Loucy (cell line): ENCODE data around the gene FGF9.

Experiments used
- H2AFZ ChIP-seq: fragments of 200-600 bp; sonication (generic); 2 replicates; pipeline ENCODE4 v1.6.0; 2016; ENCODE audit warnings: antibody characterized with exemption, mild to moderate bottlenecking, low read length, moderate library complexity
- H3F3A ChIP-seq: fragments of 200-600 bp; 2 replicates; pipeline ENCODE4 v1.6.0; 2016; ENCODE audit warnings: antibody characterized with exemption, low read depth, mild to moderate bottlenecking
- H3K27me3 ChIP-seq: fragments of 200-600 bp; sonication (generic); 2 replicates; pipeline ENCODE4 v1.6.1; 2014; ENCODE audit warnings: low read length, mild to moderate bottlenecking; ENCODE audit not compliant: insufficient read depth, poor library complexity, severe bottlenecking
- H3K36me3 ChIP-seq: fragments of 200-600 bp; sonication (generic); 2 replicates; pipeline ENCODE4 v1.6.1; 2016; ENCODE audit warnings: low read length; ENCODE audit not compliant: insufficient read depth
- H3K4me1 ChIP-seq: fragments of 200-600 bp; sonication (generic); 2 replicates; pipeline ENCODE4 v1.5.1; 2014; ENCODE audit warnings: low read length, mild to moderate bottlenecking; ENCODE audit not compliant: insufficient read depth, poor library complexity, severe bottlenecking
- H3K4me2 ChIP-seq: fragments of 200-600 bp; sonication (generic); 2 replicates; pipeline ENCODE4 v1.6.0; 2014; ENCODE audit warnings: antibody characterized with exemption, low read length, low read depth, mild to moderate bottlenecking; ENCODE audit not compliant: poor library complexity, severe bottlenecking
- H3K4me3 ChIP-seq: fragments of 200-600 bp; sonication (generic); 2 replicates; pipeline ENCODE4 v1.5.1; 2014; ENCODE audit warnings: low read length, mild to moderate bottlenecking, mixed read lengths; ENCODE audit not compliant: poor library complexity, severe bottlenecking
- H3K79me2 ChIP-seq: fragments of 200-600 bp; sonication (generic); 2 replicates; pipeline ENCODE4 v1.6.1; 2014; ENCODE audit warnings: low read length; ENCODE audit not compliant: insufficient read depth
- H3K9ac ChIP-seq: fragments of 200-600 bp; sonication (generic); 2 replicates; pipeline ENCODE4 v1.6.0; 2014; ENCODE audit warnings: mild to moderate bottlenecking, low read depth, low read length, moderate library complexity; ENCODE audit not compliant: poor library complexity, severe bottlenecking
- H3K9me2 ChIP-seq: fragments of 200-600 bp; sonication (generic); replicated peaks from 2 replicates; pipeline ENCODE4 v1.6.1; 2016; ENCODE audit warnings: low read depth, low read length, mixed read lengths
- H3K9me3 ChIP-seq: fragments of 200-600 bp; sonication (generic); 2 replicates; pipeline ENCODE4 v1.6.1; 2014; ENCODE audit warnings: mild to moderate bottlenecking, antibody characterized with exemption, low read length, low read depth; ENCODE audit not compliant: insufficient read depth
- H4K20me1 ChIP-seq: fragments of 200-600 bp; sonication (generic); 2 replicates; pipeline ENCODE4 v1.6.0; 2014; ENCODE audit warnings: antibody characterized with exemption, low read length, mild to moderate bottlenecking; ENCODE audit not compliant: insufficient read depth, poor library complexity, severe bottlenecking
- CTCF ChIP-seq: fragments of 200-600 bp; sonication (generic); conservative IDR thresholded peaks from 2 replicates; pipeline ENCODE4 v1.5.1; 2014; ENCODE audit warnings: mild to moderate bottlenecking, antibody characterized with exemption, low read length
- EZH2phosphoT487 ChIP-seq: fragments of 200-600 bp; IDR thresholded peaks from 2 replicates; pipeline ENCODE4 v1.6.1; 2018; ENCODE audit warnings: antibody characterized with exemption, mild to moderate bottlenecking, moderate library complexity, borderline replicate concordance

The FGF9 gene

DNA sequence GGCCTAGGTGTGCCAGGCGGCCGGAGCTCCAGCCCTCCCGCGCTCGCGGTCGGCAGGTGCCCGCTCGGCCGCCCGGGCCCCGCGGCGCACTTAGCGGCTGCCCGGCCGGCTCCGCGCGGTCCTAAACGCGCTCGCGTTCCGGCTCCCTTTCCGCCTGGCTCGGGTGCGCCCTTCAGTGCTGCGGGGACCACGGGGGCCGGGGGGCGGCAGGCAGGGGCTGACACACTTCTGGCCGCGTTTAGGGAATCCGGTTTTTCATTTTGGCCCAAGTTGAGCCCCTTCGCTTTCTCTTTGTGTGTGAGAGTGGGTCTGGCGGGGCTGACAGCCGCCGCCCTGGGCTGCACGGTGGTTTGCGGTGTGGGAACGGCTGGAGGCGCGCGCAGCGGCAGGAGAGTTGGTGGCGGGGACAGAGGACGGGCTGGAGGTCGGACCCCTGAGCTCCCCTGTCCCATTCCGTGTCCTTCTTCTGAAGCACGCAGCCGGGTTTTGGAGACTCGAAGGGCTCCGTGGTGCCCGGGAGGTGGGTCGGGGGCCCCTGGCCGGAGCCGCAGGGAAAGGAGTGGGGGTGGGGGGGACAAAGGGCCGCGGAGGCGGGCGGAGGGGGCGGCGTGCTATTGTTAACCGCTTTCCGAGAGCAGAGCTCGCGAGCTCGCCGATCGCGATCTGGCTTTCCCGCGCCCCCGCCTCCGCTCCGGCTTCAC is 3.1 kb downstream of the FGF9 start:
- Histone ChIP-seq H3K27me3 (no peaks in the 10 kb centered on the region), H3K4me3 (peak overlapping the region; percentile 79), H3F3A (no peaks in the 10 kb centered on the region)

GRCh38 chr13:21674490-21675009 is 3.7 kb downstream of the FGF9 start:
- Histone ChIP-seq H3K9me2 (no peaks in the 10 kb centered on the region), H3K4me2 (no peak overlapping the region), H3K79me2 (peaks cover 2% of the 10 kb centered on the region; the same call in 1 of the 2 replicates), H3K9me3 (no peaks in the 10 kb centered on the region), H3K36me3 (no peaks in the 10 kb centered on the region), H3K4me3 (no peak overlapping the region), H3K4me1 (peaks cover 7% of the 10 kb centered on the region), H3K9ac (no peak overlapping the region), H2AFZ (no peak overlapping the region), H3K27me3 (no peaks in the 10 kb centered on the region), H3F3A (no peaks in the 10 kb centered on the region), H4K20me1 (no peaks in the 10 kb centered on the region)
- TF ChIP-seq CTCF = no peak
- TF ChIP-seq EZH2phosphoT487 = no peak

More for the DNA sequence above, 3.1 kb downstream of the FGF9 start:
- Histone ChIP-seq H3K36me3 (no peaks in the 10 kb centered on the region), H4K20me1 (no peaks in the 10 kb centered on the region), H3K9me2 (no peaks in the 10 kb centered on the region), H3K9ac (peak overlapping the region; percentile 46), H3K4me1 (peaks cover 9% of the 10 kb centered on the region), H3K79me2 (peaks cover 3% of the 10 kb centered on the region; the same call in 1 of the 2 replicates), H3K4me2 (peak overlapping the region; percentile 65), H2AFZ (peak overlapping the region; percentile 84; the same call in 1 of the 2 replicates), H3K9me3 (no peaks in the 10 kb centered on the region)
- no peak for TF ChIP-seq EZH2phosphoT487
- TF ChIP-seq CTCF = no peak

GRCh38 chr13:21675095-21675991 is 4.5 kb downstream of the FGF9 start:
- Histone ChIP-seq H3K79me2 (peaks cover 2% of the 10 kb centered on the region; the same call in 1 of the 2 replicates), H3F3A (no peaks in the 10 kb centered on the region), H3K4me2 (no peak overlapping the region), H2AFZ (no peak overlapping the region), H3K9me2 (no peaks in the 10 kb centered on the region), H3K9ac (no peak overlapping the region), H3K4me1 (peaks cover 7% of the 10 kb centered on the region), H3K27me3 (no peaks in the 10 kb centered on the region), H3K36me3 (no peaks in the 10 kb centered on the region), H3K9me3 (no peaks in the 10 kb centered on the region), H4K20me1 (no peaks in the 10 kb centered on the region), H3K4me3 (no peak overlapping the region)
- TF ChIP-seq CTCF (no peak), EZH2phosphoT487 (no peak)
